Astrocyte (in vitro differentiated cells and primary cell): ENCODE data around the gene ALDH1A2. TPM values are rescaled to one million over a fixed set of nuclear protein-coding genes. Genes with fewer than 3 reads are reported as not detected.

Experiments
- DNase-seq: peaks from one replicate; pipeline ENCODE4 v3.0.0-alpha.2; 2010; ENCODE audit warnings: low read depth
- FAIRE-seq: peaks from 2 replicates; lab custom pipeline; 2011; peaks lifted over from hg19 to GRCh38; lab: Jason Lieb, UNC
- H2AFZ ChIP-seq: 2 replicates; pipeline ENCODE4 v1.6.0; 2012; ENCODE audit warnings: low read depth, low read length, inconsistent platforms
- H3K27ac ChIP-seq: 2 replicates; pipeline ENCODE4 v1.5.1; 2011; ENCODE audit warnings: low read depth, low read length, inconsistent platforms
- H3K27me3 ChIP-seq: 2 replicates; pipeline ENCODE4 v1.6.0; 2011; ENCODE audit warnings: low read length, inconsistent platforms; ENCODE audit not compliant: insufficient read depth
- H3K36me3 ChIP-seq: 2 replicates; pipeline ENCODE4 v1.5.1; 2011; ENCODE audit warnings: low read length, inconsistent platforms; ENCODE audit not compliant: insufficient read depth
- H3K4me1 ChIP-seq: 2 replicates; pipeline ENCODE4 v1.5.1; 2011; ENCODE audit warnings: low read length, inconsistent platforms; ENCODE audit not compliant: insufficient read depth
- H3K4me2 ChIP-seq: 2 replicates; pipeline ENCODE4 v1.6.0; 2012; ENCODE audit warnings: low read length, inconsistent platforms
- H3K4me3 ChIP-seq: 2 replicates; pipeline ENCODE4 v1.5.1; 2011; ENCODE audit warnings: low read depth, mild to moderate bottlenecking, low read length, inconsistent platforms; ENCODE audit not compliant: insufficient read depth
- H3K79me2 ChIP-seq: 2 replicates; pipeline ENCODE4 v1.6.0; 2012; ENCODE audit warnings: mild to moderate bottlenecking, low read length, inconsistent platforms; ENCODE audit not compliant: insufficient read depth
- H3K9ac ChIP-seq: 2 replicates; pipeline ENCODE4 v1.6.0; 2012; ENCODE audit warnings: mild to moderate bottlenecking, low read length, inconsistent platforms
- H3K9me3 ChIP-seq: 2 replicates; pipeline ENCODE4 v1.5.1; 2012; ENCODE audit warnings: low read depth, mild to moderate bottlenecking, low read length, inconsistent platforms; ENCODE audit not compliant: insufficient read depth
- H4K20me1 ChIP-seq: 2 replicates; pipeline ENCODE4 v1.6.0; 2012; ENCODE audit warnings: low read length, inconsistent platforms; ENCODE audit not compliant: insufficient read depth
- H3K27ac Mint-ChIP-seq: one replicate; pipeline ENCODE4 v1.8.0; 2021; ENCODE audit warnings: mild to moderate bottlenecking, mixed read lengths; ENCODE audit not compliant: unreplicated experiment
- H3K27me3 Mint-ChIP-seq: one replicate; pipeline ENCODE4 v1.8.0; 2021; ENCODE audit warnings: low read depth, mixed read lengths; ENCODE audit not compliant: unreplicated experiment
- H3K36me3 Mint-ChIP-seq: one replicate; pipeline ENCODE4 v1.8.0; 2021; ENCODE audit warnings: low read depth, mixed read lengths; ENCODE audit not compliant: unreplicated experiment
- H3K4me1 Mint-ChIP-seq: one replicate; pipeline ENCODE4 v1.8.0; 2021; ENCODE audit warnings: low read depth, mixed read lengths; ENCODE audit not compliant: unreplicated experiment
- H3K4me3 Mint-ChIP-seq: one replicate; pipeline ENCODE4 v1.8.0; 2021; ENCODE audit warnings: mild to moderate bottlenecking, moderate library complexity, mixed read lengths; ENCODE audit not compliant: unreplicated experiment
- H3K9me3 Mint-ChIP-seq: one replicate; pipeline ENCODE4 v1.8.0; 2021; ENCODE audit warnings: mild to moderate bottlenecking, mixed read lengths; ENCODE audit not compliant: unreplicated experiment
- CTCF ChIP-seq: IDR thresholded peaks from 2 replicates; pipeline ENCODE4 v1.5.1; 2011; ENCODE audit warnings: low read depth, mild to moderate bottlenecking, inconsistent platforms, low read length, moderate library complexity; ENCODE audit not compliant: insufficient read depth
- EZH2 ChIP-seq: IDR thresholded peaks from 2 replicates; pipeline ENCODE4 v1.6.1; 2012; ENCODE audit warnings: mild to moderate bottlenecking, low read length, inconsistent platforms; ENCODE audit not compliant: insufficient read depth
- total RNA-seq: library from RNA; stranded (reverse); gene quantifications from 2 replicates; pipeline ENCODE4 v1.2.1, GENCODE V29; 2021

ALDH1A2 gene
- total RNA-seq, 1 donor from 2014 or later = 0.98 TPM

- H3K79me2 ChIP-seq = no peaks in the 10 kb centered on the region
- H3K9ac ChIP-seq = no peak overlapping the region
- H3K4me2 ChIP-seq = no peak overlapping the region
- H3K36me3 Mint-ChIP-seq = no peaks in the 10 kb centered on the region
- H3K36me3 ChIP-seq = no peaks in the 10 kb centered on the region
- H3K4me3 Mint-ChIP-seq = no peak overlapping the region
- peaks cover 5% of the 10 kb centered on the region for H3K27me3 ChIP-seq
- H3K9me3 ChIP-seq = no peaks in the 10 kb centered on the region
- H2AFZ ChIP-seq = no peak overlapping the region
- H3K4me3 ChIP-seq = no peak overlapping the region
- TF ChIP-seq EZH2 = no peak
- TF ChIP-seq CTCF = no peak
- no peaks in the 10 kb centered on the region for H4K20me1 ChIP-seq
- no peak overlapping the region for H3K27ac ChIP-seq
- H3K27ac Mint-ChIP-seq = no peak overlapping the region
- DNase-seq (no peak), FAIRE-seq (no peak)
- H3K4me1 ChIP-seq = no peaks in the 10 kb centered on the region
- H3K9me3 Mint-ChIP-seq = peaks cover 3% of the 10 kb centered on the region
- peaks cover 9% of the 10 kb centered on the region for H3K27me3 Mint-ChIP-seq
- no peaks in the 10 kb centered on the region for H3K4me1 Mint-ChIP-seq
Measured at GRCh38 chr15:57996561-57996960, 69.0 kb downstream of the ALDH1A2 start.

- no peak overlapping the region for H3K27ac Mint-ChIP-seq
- Histone ChIP-seq H3K36me3 (no peaks in the 10 kb centered on the region), H3K79me2 (no peaks in the 10 kb centered on the region), H3K27ac (no peak overlapping the region), H3K4me1 (no peaks in the 10 kb centered on the region), H3K9ac (no peak overlapping the region), H3K27me3 (peaks cover 5% of the 10 kb centered on the region), H4K20me1 (no peaks in the 10 kb centered on the region), H3K4me2 (no peak overlapping the region), H3K4me3 (no peak overlapping the region), H2AFZ (no peak overlapping the region), H3K9me3 (no peaks in the 10 kb centered on the region)
- no peak overlapping the region for H3K4me3 Mint-ChIP-seq
- TF ChIP-seq EZH2 = no peak
- FAIRE-seq = no peak
- peaks cover 6% of the 10 kb centered on the region for H3K27me3 Mint-ChIP-seq
- H3K36me3 Mint-ChIP-seq = no peaks in the 10 kb centered on the region
- peaks cover 3% of the 10 kb centered on the region for H3K9me3 Mint-ChIP-seq
- DNase-seq = no peak
- H3K4me1 Mint-ChIP-seq = no peaks in the 10 kb centered on the region
Measured at GRCh38 chr15:57994221-57995049, 71.1 kb downstream of the ALDH1A2 start.

GRCh38 chr15:57993409-57994145 is 71.9 kb downstream of the ALDH1A2 start:
- no peaks in the 10 kb centered on the region for H3K4me1 Mint-ChIP-seq

More at GRCh38 chr15:57993409-57994145, 71.9 kb downstream of the ALDH1A2 start:
- Mint-ChIP-seq H3K27me3 (peaks cover 6% of the 10 kb centered on the region), H3K9me3 (no peaks in the 10 kb centered on the region), H3K36me3 (no peaks in the 10 kb centered on the region), H3K27ac (no peak overlapping the region), H3K4me3 (no peak overlapping the region)
- H3K27ac ChIP-seq = no peak overlapping the region
- no peaks in the 10 kb centered on the region for H3K9me3 ChIP-seq
- no peak for DNase-seq
- no peak for FAIRE-seq
- no peaks in the 10 kb centered on the region for H3K36me3 ChIP-seq
- H2AFZ ChIP-seq = no peak overlapping the region
- H3K27me3 ChIP-seq = peaks cover 5% of the 10 kb centered on the region
- no peaks in the 10 kb centered on the region for H4K20me1 ChIP-seq
- H3K4me1 ChIP-seq = no peaks in the 10 kb centered on the region
- no peak overlapping the region for H3K4me3 ChIP-seq
- TF ChIP-seq CTCF = no peak
- TF ChIP-seq EZH2 = no peak
- H3K79me2 ChIP-seq = no peaks in the 10 kb centered on the region
- H3K4me2 ChIP-seq = no peak overlapping the region
- no peak overlapping the region for H3K9ac ChIP-seq
